GM21447 (cell line): Measurements from ENCODE around the gene TBC1D22A.

ENCODE experiments used
- ATAC-seq: cut with Tn5 transposase; IDR thresholded peaks from one replicate; pipeline ENCODE4 v1.9.1; 2021; ENCODE audit not compliant: unreplicated experiment

TBC1D22A gene

GRCh38 chr22:46923394-46923793, 160.9 kb downstream of the TBC1D22A start:
- ATAC-seq = no peak

- no peak for ATAC-seq
Measured at GRCh38 chr22:46925818-46926217, 163.4 kb downstream of the TBC1D22A start.

DNA sequence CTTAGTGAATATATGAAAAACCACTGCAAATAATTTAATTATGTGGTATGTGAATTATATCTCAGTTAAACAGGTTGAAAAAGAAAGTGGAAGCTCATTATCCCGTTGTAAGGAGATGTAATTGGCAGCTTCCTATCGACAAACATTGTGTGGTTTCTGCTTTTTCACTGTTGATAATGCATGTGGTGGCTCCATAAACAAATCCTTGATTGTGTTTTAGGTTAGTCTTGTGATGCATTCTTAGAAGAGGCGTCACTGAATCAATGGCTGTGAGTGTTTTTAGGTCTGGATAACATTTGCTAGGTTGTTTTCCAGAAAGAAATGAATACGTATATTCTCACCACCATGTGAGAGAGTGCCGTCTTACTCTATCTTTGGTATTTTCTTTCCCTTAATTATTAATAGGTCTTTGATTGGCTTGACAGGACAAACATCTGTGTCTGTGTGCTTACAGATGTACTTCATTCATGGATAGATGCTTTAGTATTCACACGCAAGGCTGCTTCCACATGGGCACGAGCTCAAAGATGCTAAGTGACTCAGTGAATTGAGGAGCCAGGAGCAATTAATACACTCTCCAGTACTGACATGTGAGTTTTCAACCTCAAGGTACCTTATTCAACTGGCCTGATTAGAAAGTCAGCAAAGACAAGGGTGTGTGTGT, 166.7 kb downstream of the TBC1D22A start:
- ATAC-seq = no peak

- ATAC-seq = no peak
Measured at GRCh38 chr22:46929710-46930204, 167.3 kb downstream of the TBC1D22A start.

GRCh38 chr22:46931414-46931813, 169.0 kb downstream of the TBC1D22A start:
- no peak for ATAC-seq

DNA sequence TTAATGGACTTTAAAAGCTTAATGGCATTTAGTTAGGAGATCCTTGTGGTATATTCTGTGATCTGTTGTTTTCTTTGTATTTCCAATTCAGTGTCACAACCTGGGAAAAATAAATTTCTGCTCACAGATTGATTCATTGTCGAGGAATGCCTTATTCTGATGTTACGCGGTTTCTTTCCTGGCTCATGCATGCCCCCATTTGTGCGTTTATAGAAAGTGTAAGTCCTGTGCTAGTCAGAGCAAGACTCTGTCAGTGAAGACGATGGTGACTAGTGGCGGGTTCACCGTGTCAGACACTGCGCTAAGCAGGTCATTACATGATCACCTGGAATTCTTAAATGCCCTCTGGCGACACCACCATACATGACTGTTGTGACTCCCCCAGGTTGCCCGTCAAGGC, 169.4 kb downstream of the TBC1D22A start:
- ATAC-seq = no peak

DNA sequence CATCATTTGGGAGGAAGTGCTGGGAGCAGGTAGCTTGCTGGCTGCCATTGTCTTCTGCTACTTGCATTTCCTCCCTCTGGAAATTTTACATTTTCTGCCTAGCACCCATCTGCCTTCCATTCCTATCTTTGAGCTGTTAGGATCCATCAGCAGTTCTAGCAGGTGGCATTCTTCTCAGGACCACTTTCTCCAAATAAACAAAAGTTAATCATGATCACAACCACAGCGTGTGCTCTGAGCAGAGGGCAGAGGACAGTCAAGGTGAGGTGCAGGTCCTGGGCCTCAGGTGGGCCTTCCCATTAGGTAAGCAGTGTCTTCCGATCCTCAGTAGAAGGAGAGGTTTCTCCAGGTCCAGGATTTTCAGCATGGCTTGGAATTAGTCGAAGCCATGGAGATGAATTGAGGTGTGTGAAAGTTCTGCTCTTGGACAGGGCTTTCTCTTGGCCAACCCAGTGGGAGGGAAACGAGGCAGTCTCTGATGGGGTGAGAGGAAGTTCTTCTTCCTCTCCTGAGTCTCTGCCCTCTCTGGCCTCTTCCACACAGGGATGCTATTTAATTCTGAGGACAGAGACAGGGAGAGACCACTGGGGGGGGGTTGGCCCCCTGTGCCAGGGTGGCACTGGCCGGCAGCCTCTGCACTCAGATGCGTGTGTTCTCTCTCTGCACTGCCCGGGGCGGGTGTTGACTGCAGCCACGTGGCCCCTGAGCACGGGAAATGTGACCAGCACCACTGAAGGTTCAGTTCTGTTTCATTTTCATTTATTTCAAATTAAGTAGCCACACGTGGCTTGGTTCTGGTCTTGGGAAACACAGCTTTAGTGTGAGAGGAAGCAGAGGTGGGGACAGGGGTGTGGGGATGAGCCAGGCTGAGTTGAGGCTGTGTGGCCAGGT, 170.8 kb downstream of the TBC1D22A start:
- ATAC-seq = no peak

DNA sequence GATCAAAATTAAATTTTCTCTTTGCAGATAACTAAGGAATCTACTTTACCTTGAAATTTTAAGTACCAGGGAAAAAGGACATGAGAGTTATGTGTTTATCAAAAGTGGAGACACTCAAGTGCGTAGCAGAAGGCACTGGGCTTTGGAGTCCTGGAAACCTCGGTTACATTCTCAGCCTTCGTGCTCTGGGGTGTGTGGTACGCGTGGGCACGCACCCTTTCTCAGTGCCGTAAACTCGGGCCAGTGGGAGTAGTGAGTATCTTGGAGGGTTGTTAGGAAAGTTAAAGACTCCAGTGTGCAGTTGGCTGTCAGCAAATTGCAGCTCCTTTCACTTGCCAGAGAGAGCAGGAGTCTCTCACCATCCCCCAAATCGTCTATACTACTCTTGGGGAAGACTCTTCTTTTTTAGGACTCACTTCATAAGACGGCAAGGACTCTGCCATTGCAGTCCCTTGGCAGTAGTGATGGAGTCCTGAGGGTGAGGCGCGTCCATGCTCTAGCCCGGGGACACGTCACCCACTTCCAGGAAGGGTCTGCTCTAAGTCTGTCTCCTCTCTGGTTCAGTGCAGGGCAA, 171.8 kb downstream of the TBC1D22A start:
- ATAC-seq = no peak

GRCh38 chr22:46934746-46935491, 172.5 kb downstream of the TBC1D22A start:
- ATAC-seq = no peak

DNA sequence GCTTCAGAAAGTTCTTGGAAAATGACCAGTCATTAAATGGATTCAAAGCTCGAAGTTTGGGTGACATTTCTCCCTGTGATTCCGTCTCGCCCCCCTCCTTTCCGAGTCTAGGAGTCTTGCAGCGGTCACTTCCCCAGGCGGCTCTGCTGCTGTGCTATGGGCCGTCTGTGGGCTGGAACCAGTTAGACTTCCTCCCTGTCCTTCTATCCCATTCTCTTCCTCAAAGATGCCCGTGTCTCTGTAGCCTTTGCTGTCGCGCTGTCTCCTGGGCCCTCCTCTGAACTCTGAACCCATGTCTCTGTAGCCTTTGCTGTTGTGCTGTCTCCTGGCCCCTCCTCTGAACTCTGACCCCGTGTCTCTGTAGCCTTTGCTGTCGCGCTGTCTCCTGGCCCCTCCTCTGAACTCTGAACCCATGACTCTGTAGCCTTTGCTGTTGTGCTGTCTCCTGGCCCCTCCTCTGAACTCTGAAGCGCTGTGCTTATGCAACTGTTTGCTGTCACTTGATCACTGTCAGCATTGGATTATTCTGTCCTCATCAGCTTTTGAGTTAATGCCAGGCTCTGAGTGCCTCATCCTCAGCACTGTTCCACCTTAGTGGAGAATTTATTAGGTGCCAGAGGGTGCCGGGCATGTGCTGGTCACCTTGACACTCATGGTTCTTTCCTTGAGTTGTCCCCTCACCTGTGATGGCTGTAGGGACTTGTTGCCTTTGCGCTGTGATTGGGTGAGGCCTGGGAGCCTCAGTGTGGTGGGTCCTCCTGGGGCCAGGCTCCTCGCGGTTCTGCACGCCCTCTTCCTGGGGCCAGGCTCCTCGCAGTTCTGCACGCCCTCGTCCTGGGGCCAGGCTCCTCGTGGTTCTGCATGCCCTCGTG, 173.3 kb downstream of the TBC1D22A start:
- ATAC-seq = no peak

GRCh38 chr22:46936378-46936903, 174.0 kb downstream of the TBC1D22A start:
- ATAC-seq = no peak

DNA sequence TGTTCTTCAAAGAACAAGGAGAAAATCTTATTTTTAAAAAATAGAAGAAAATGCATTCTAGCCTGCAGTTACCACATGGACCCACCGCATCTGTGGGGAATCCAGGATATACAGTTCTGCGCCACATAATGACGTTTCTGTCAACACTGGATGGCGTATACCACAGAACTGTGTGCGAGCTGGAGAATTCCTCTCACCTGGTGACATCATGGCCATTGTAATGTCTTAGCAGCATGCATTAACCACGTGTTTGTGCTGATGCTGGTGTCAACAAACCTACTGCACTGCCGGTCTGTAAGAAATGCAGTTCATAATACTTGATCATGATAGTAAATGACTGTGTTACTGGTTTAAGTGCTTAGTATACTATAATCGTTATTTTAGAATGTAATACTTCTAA, 174.7 kb downstream of the TBC1D22A start:
- no peak for ATAC-seq

DNA sequence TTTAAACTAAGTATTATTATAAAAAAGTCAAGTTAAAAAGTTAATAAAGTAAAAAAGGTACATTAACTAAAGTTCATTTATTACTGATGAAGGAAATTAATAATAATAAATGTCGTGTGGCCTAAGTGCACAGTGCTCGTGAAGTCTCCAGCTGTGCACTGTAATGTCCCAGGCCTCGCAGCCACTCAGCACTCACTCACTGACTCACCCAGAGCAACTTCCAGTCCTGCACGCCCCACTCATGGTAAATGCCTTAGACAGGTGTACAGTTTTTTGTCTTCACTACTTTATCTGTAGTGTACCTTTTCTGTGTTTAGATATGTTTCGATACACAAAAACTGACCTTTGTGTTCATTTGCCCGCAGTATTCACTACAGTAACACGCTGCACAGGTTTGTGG, 175.5 kb downstream of the TBC1D22A start:
- no peak for ATAC-seq

- ATAC-seq = no peak
Measured at GRCh38 chr22:46941968-46942798, 179.7 kb downstream of the TBC1D22A start.

DNA sequence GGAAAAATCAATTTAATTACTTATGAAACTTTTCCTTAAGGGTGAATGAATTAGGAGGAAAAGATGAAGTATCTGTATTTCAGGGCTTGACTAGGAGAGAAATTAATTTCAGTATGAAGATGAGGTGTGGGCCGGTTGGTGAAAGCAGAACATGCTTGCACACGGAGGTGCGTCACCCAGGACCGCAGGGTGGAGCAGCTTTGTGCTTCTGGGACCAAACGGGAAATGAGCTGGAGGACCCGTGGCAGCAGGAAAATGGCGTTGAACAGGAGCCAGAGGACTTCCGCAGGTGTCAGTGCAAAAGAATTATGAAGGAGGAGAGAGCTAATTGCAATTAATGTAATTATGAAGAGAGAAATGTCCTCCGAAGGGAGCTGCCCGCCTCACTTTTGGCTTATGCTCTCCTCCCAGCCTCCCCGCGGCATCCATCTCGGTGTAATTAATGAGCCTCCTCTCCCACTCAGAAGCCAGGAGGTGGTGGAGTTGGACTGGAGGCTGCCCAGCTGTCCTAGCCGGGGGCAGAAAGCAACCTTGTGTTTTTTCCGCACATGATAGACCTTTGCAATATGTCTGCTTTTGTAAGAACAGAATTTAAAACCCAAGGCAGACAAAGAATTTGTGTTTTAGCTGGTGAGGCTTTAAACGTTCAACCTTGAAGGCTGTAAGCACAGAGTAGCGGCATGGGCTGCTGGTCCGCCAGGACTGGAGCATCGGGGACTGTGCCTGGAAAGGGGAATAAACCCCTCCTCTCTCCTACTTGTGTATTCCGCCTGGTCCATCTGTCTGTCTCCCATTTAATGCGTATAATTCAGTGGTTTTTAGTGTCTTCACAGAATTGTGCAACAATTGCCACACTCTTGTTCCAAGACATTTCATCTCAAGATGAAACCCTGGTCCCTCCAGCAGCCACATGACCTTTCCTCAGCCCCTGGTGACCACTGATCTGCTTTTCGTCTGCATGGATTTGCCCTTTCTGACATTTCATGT, 180.6 kb downstream of the TBC1D22A start:
- no peak for ATAC-seq

- ATAC-seq = no peak
Measured at GRCh38 chr22:46945481-46945880, 183.0 kb downstream of the TBC1D22A start.

DNA sequence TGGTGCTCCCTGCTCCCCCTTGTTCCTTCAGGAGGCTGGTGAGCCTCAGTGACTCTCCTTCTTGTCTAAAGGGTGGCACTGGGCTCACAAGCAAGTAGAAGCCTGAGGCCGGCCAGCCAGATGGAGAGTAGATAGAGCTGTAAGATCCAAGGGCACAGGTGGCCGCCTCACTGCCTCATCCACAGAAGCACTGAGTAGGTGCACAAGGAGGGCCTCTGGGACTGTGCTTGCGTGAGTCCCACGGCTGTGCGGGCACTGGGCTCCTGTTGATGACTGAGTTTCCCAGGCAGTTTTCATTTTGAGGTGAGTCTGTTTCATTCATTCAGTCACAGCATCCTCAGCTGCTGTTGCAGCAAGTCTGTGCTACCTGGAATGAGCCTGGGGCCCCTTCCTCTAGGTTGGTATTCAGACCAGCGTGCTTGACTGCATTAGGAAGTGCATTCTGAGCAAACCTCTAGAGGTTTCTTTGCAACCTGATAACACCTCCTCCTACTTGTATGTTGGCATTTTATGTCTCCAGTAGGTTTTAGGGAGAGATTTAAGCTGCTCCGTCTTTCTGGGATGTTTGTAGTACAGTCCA, 184.0 kb downstream of the TBC1D22A start:
- ATAC-seq = no peak
